Activated naive CD8-positive, alpha-beta T cell (primary cell): ENCODE data around the gene RNF207.
A peak's percentile ranks its signal among the peaks of the same experiment; 100 is the strongest.

ENCODE experiments used
- H3K27ac Mint-ChIP-seq: one replicate; pipeline ENCODE4 v1.8.0; 2021; ENCODE audit warnings: mixed read lengths
- H3K27me3 Mint-ChIP-seq: one replicate; pipeline ENCODE4 v1.8.0; 2021; ENCODE audit warnings: mixed read lengths
- H3K36me3 Mint-ChIP-seq: one replicate; pipeline ENCODE4 v1.8.0; 2021; ENCODE audit warnings: mixed read lengths
- H3K4me1 Mint-ChIP-seq: one replicate; pipeline ENCODE4 v1.8.0; 2021; ENCODE audit warnings: low read depth, mixed read lengths
- H3K4me3 Mint-ChIP-seq: one replicate; pipeline ENCODE4 v1.8.0; 2021; ENCODE audit warnings: mild to moderate bottlenecking, mixed read lengths
- H3K9me3 Mint-ChIP-seq: one replicate; pipeline ENCODE4 v1.8.0; 2021; ENCODE audit warnings: low read depth, mixed read lengths

The RNF207 gene

GRCh38 chr1:6243993-6244392 is 38.1 kb downstream of the RNF207 start, which contains the start of gene HES3:
Gene HES3, plus strand, starts transcription at chr1:6244179. Its CDS starts 187 bp downstream, at chr1:6244366.
- no peak within 1 kb of the TSS for H3K4me3 Mint-ChIP-seq
- H3K9me3 Mint-ChIP-seq: no peaks in the 10 kb centered on the region
- H3K4me1 Mint-ChIP-seq: peaks cover 11% of the 10 kb centered on the region
- no peaks in the 10 kb centered on the region for H3K36me3 Mint-ChIP-seq
- no peak within 1 kb of the TSS for H3K27ac Mint-ChIP-seq
- H3K27me3 Mint-ChIP-seq: peaks cover 32% of the 10 kb centered on the region

GRCh38 chr1:6244401-6245049 is 38.6 kb downstream of the RNF207 start:
- no peak overlapping the region for H3K27ac Mint-ChIP-seq
- H3K4me3 Mint-ChIP-seq: no peak overlapping the region
- no peaks in the 10 kb centered on the region for H3K9me3 Mint-ChIP-seq
- H3K36me3 Mint-ChIP-seq: no peaks in the 10 kb centered on the region
- H3K27me3 Mint-ChIP-seq: peaks cover 29% of the 10 kb centered on the region
- peaks cover 11% of the 10 kb centered on the region for H3K4me1 Mint-ChIP-seq

- no peak overlapping the region for H3K4me3 Mint-ChIP-seq
- peaks cover 26% of the 10 kb centered on the region for H3K27me3 Mint-ChIP-seq
- no peaks in the 10 kb centered on the region for H3K9me3 Mint-ChIP-seq
Observed at GRCh38 chr1:6245086-6245868, 39.4 kb downstream of the RNF207 start.

GRCh38 chr1:6245869-6246496 is 40.1 kb downstream of the RNF207 start:
- Mint-ChIP-seq H3K9me3 (no peaks in the 10 kb centered on the region), H3K4me3 (peak overlapping the region; percentile 73), H3K36me3 (no peaks in the 10 kb centered on the region), H3K27ac (no peak overlapping the region), H3K27me3 (peaks cover 25% of the 10 kb centered on the region), H3K4me1 (peaks cover 11% of the 10 kb centered on the region)

More at GRCh38 chr1:6245086-6245868, 39.4 kb downstream of the RNF207 start:
- H3K36me3 Mint-ChIP-seq: no peaks in the 10 kb centered on the region
- H3K4me1 Mint-ChIP-seq: peaks cover 11% of the 10 kb centered on the region
- no peak overlapping the region for H3K27ac Mint-ChIP-seq

- H3K4me1 Mint-ChIP-seq: peaks cover 5% of the 10 kb centered on the region
- H3K27ac Mint-ChIP-seq: no peak overlapping the region
- H3K4me3 Mint-ChIP-seq: peak overlapping the region; percentile 73
- H3K27me3 Mint-ChIP-seq: peaks cover 18% of the 10 kb centered on the region
- no peaks in the 10 kb centered on the region for H3K36me3 Mint-ChIP-seq
- no peaks in the 10 kb centered on the region for H3K9me3 Mint-ChIP-seq
Observed at GRCh38 chr1:6246497-6247467, 40.9 kb downstream of the RNF207 start.

- Mint-ChIP-seq H3K27me3 (peaks cover 20% of the 10 kb centered on the region), H3K36me3 (no peaks in the 10 kb centered on the region), H3K4me3 (no peak overlapping the region), H3K27ac (no peak overlapping the region), H3K4me1 (peaks cover 5% of the 10 kb centered on the region), H3K9me3 (no peaks in the 10 kb centered on the region)
Observed at GRCh38 chr1:6247651-6248050, 41.7 kb downstream of the RNF207 start.

- Mint-ChIP-seq H3K4me1 (peaks cover 5% of the 10 kb centered on the region), H3K27ac (no peak overlapping the region), H3K4me3 (peak overlapping the region; percentile 35)
Observed at GRCh38 chr1:6248161-6248776, 42.4 kb downstream of the RNF207 start.

GRCh38 chr1:6248932-6249738 is 43.2 kb downstream of the RNF207 start:
- peaks cover 15% of the 10 kb centered on the region for H3K27me3 Mint-ChIP-seq
- H3K36me3 Mint-ChIP-seq: no peaks in the 10 kb centered on the region
- H3K9me3 Mint-ChIP-seq: no peaks in the 10 kb centered on the region
- no peak overlapping the region for H3K27ac Mint-ChIP-seq
- H3K4me1 Mint-ChIP-seq: peaks cover 5% of the 10 kb centered on the region
- H3K4me3 Mint-ChIP-seq: no peak overlapping the region

More at GRCh38 chr1:6248161-6248776, 42.4 kb downstream of the RNF207 start:
- Mint-ChIP-seq H3K27me3 (peaks cover 17% of the 10 kb centered on the region), H3K9me3 (no peaks in the 10 kb centered on the region), H3K36me3 (no peaks in the 10 kb centered on the region)

- H3K4me1 Mint-ChIP-seq: peaks cover 5% of the 10 kb centered on the region
- no peak overlapping the region for H3K4me3 Mint-ChIP-seq
- no peaks in the 10 kb centered on the region for H3K9me3 Mint-ChIP-seq
- H3K27me3 Mint-ChIP-seq: peaks cover 15% of the 10 kb centered on the region
- no peaks in the 10 kb centered on the region for H3K36me3 Mint-ChIP-seq
- no peak overlapping the region for H3K27ac Mint-ChIP-seq
Observed at GRCh38 chr1:6249739-6250689, 44.1 kb downstream of the RNF207 start.

- H3K4me3 Mint-ChIP-seq: no peak overlapping the region
- H3K36me3 Mint-ChIP-seq: no peaks in the 10 kb centered on the region
- no peak overlapping the region for H3K27ac Mint-ChIP-seq
- peaks cover 15% of the 10 kb centered on the region for H3K27me3 Mint-ChIP-seq
- H3K9me3 Mint-ChIP-seq: no peaks in the 10 kb centered on the region
- H3K4me1 Mint-ChIP-seq: peaks cover 5% of the 10 kb centered on the region
Observed at GRCh38 chr1:6251233-6251632, 45.3 kb downstream of the RNF207 start.

- no peak overlapping the region for H3K27ac Mint-ChIP-seq
- peaks cover 1% of the 10 kb centered on the region for H3K4me1 Mint-ChIP-seq
- no peaks in the 10 kb centered on the region for H3K9me3 Mint-ChIP-seq
- H3K36me3 Mint-ChIP-seq: no peaks in the 10 kb centered on the region
- H3K4me3 Mint-ChIP-seq: no peak overlapping the region
- peaks cover 10% of the 10 kb centered on the region for H3K27me3 Mint-ChIP-seq
Observed at GRCh38 chr1:6251681-6252373, 45.9 kb downstream of the RNF207 start.

GRCh38 chr1:6252374-6252710 is 46.4 kb downstream of the RNF207 start:
- H3K27ac Mint-ChIP-seq: no peak overlapping the region
- peaks cover 5% of the 10 kb centered on the region for H3K27me3 Mint-ChIP-seq
- H3K36me3 Mint-ChIP-seq: no peaks in the 10 kb centered on the region
- H3K4me3 Mint-ChIP-seq: no peak overlapping the region
- H3K9me3 Mint-ChIP-seq: no peaks in the 10 kb centered on the region
- H3K4me1 Mint-ChIP-seq: no peaks in the 10 kb centered on the region
